GM21529 (cell line): ENCODE results near the gene BLCAP.

Source experiments
- ATAC-seq: cut with Tn5 transposase; IDR thresholded peaks from one replicate; pipeline ENCODE4 v1.9.1; 2021; ENCODE audit not compliant: unreplicated experiment

The BLCAP gene

DNA sequence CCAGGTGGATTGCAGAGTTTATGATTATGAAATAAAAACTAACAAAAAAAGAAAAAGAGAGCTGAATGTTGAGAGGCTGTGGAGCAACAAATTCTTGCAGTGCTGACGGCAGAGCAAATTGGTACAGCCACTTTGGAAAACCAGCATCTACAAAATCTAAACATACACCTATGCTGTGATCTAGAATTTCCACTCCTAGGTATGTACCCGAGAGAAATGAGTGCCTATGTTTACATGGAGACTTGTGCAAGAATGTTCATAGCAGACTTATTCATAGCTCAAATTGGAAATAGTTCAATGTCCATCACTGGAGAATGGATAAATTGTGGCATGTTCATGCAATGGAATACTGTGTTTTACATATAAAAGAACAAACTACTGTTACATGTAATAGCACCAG lies 3.0 kb upstream of the BLCAP start:
- ATAC-seq = no peak

- ATAC-seq = no peak
These were observed 2.4 kb upstream of the BLCAP start for GRCh38 chr20:37529968-37530600.

- ATAC-seq = no peak
These were observed 1.7 kb upstream of the BLCAP start for GRCh38 chr20:37529214-37529967.

GRCh38 chr20:37528446-37529213 lies 954 bp upstream of the BLCAP start:
- no peak for ATAC-seq

GRCh38 chr20:37526839-37527637 lies 638 bp downstream of the BLCAP start:
- ATAC-seq = no peak

GRCh38 chr20:37526238-37526838 lies 1.3 kb downstream of the BLCAP start:
- ATAC-seq = no peak

GRCh38 chr20:37525810-37526209 lies 1.9 kb downstream of the BLCAP start:
- ATAC-seq = no peak

- no peak for ATAC-seq
These were observed 2.6 kb downstream of the BLCAP start for GRCh38 chr20:37524859-37525708.

DNA sequence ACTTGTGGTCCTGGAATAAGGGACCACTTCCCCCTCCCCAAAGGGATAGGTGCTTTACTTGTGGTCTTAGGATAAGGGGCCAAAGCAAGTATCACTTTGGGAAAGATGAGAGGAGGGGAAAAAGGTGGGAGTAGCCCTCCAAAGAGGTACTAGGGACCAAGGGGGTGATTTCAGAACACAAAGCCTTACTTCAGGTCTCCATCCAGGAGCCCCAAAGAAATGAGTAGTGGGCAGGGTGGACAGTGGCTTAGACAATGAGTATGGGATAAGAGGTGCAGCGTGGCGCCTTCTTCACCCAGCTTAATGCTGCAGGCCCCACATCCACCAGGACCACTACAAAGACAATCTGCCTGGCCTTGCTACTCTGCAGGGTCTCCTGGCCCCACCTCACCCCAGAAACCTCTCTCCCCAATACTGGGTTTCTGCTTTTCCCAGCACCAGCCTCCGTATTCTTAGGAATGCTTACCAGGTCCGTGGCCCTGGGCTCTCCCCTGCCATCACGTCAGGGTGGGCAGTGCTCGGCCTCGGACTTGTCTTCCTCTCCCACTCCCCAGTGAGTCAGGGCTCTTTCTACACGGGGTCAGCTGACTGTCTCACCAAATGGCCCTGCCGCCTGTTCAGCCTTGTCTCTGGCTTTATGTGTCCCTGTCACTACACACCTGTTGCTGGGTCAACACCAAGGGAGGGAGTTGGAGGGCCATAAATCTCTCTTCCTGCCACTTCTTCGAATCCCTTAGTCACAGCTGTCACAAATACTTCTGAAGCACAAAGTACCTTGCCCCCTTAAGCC lies 3.6 kb downstream of the BLCAP start:
- ATAC-seq = no peak

GRCh38 chr20:37523012-37523391 lies 4.7 kb downstream of the BLCAP start:
- no peak for ATAC-seq

DNA sequence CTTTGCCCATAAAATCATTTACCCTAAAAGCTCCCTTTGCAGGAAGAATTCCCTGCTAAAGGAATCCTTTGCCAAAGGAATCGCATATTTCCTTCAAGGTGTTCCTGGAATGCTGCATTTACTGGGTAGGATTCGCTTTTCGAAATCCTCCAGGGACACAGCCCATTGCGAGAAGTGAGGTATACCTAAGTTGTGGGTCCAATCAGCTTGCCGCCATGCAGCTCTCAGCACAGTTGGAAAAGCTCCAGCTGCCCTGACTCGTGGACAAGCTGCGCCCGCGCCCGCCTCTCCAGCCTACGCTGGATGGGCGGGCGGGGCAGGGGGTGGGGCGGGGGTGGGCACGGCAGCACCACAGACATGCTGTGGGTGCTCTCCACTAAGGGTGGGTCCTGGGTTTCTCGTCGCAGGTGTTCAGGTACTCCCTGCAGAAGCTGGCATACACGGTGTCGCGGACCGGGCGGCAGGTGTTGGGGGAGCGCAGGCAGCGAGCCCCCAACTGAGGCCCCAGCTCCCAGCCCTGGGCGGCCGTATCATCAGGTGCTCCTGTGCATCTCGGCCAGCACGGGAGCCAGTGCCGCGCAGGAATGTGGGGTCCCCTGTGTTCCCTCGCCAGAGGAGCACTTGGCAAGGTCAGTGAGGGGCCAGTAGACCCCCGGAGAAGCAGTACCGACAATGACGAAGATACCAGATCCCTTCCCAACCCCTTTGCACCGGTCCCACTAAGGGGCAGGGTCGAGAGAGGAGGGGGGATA lies 5.2 kb downstream of the BLCAP start:
- ATAC-seq = no peak

- no peak for ATAC-seq
These were observed 6.5 kb downstream of the BLCAP start, which contains the start of gene NNAT for GRCh38 chr20:37521061-37521771. Gene NNAT (plus strand): TSS chr20:37521250. CDS start chr20:37521332, 82 bp downstream.

- ATAC-seq = no peak
These were observed 7.2 kb downstream of the BLCAP start for GRCh38 chr20:37520419-37520955.

- ATAC-seq = no peak
These were observed 7.9 kb downstream of the BLCAP start for GRCh38 chr20:37519508-37520418.

DNA sequence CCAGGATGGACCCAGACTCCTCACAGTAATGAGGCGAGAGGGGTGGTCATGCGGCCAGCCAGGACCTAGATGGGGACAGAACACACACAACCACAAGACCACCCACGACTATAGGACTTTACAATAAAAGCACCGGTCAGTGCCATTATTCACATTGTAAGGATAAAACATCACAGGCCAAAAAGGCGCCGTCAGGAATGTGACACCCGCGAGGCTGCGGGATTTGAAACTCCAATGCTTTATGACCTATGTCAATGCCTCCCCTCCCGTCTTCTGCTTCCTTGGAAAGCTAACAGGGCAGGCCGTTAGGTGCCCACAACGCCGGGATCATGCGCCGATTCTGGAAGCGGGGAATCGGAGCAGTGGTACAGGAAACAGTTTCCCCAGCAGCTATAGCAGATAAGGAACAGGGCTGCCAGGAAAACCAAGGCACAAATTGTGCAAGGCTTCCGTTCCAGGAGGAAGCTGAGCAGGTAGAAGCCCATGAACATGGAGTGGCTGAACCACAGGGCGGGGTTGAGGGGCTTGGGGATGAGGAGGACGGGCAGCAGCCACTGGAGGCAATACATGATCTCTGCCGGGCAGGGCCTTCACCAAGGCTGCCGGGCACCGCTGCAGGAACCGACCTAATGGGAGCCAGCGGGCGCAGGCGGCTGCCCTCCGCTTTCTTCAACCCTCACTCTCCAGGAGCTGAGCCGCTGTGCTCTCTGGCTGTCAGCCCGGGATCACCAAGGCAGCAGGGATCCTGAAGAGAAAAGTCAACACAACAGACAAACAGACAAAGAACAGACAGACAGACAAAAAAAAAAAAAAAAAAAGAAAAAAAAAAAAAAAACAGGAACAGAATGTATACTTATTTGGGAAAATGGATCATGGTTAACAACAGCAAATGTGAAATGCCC lies 8.8 kb downstream of the BLCAP start:
- ATAC-seq = no peak
